GM12892 (cell line): ENCODE data around the gene ARL4C.

Experiments used
- POLR2AphosphoS5 ChIP-seq: IDR thresholded peaks from 2 replicates; pipeline ENCODE4 v1.6.1; 2011; ENCODE audit warnings: low read depth, low read length, control low read depth
- TAF1 ChIP-seq: IDR thresholded peaks from 2 replicates; pipeline ENCODE4 v1.6.1; 2011; ENCODE audit warnings: low read depth, mild to moderate bottlenecking, control low read depth, low read length, borderline replicate concordance

DNA sequence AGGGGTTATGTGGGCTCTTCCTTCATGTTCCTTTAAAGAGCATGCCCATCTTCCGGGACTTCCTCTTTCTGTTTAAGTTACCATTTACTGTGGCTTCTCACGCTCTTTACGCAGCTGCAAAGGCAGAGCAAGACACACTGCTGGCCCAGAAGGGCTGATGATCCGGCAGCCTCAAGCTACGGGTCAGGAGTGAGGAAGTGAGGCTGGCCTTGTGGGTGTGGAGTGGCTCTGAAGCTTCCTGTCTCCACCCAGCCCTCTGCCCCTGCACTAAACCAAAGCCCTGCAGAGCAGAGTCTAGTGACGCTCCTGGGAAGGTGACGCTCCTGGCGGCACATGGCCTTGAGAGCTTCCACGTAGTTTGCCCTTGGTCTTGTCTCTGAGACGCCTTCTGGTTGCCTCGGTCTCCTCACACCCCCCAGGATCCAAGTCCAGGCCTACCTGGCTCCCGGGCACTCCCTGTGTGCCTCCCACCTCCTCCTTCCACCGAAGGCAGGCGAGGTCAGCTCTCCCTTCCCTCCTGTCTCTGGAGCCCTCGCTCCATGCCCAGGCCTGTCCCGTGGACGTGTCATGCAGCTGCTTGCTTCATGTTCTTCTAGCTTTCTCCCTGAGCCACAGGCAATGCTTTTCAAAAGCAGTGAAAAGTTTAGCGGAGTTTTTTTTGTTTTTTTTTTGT, 50.3 kb downstream of the ARL4C start:
- TF ChIP-seq POLR2AphosphoS5 = no peak
- TF ChIP-seq TAF1 = no peak
